Central memory CD8-positive, alpha-beta T cell (primary cell): Measurements from ENCODE around the gene LAMTOR5.
A peak's percentile ranks its signal among the peaks of the same experiment; 100 is the strongest.
"Not testable (repeated sequence)": the region's sequence is repeated elsewhere in the genome, so short reads cannot be mapped to it uniquely, and the experiment has no call there.

ENCODE experiments used
- ATAC-seq: fragments of 150-1000 bp; cut with Tn5 transposase; replicated peaks from 2 replicates; pipeline ENCODE4 v1.10.0; 2022; ENCODE audit warnings: mild to moderate bottlenecking, moderate FRiP score, moderate number of reproducible peaks; ENCODE audit not compliant: poor library complexity, severe bottlenecking; ENCODE audit errors: extremely low read depth
- DNase-seq, 2 donors: peaks; one replicate each; pipeline ENCODE4 v3.0.0; 2021; ENCODE audit warnings: low spot score in 2 of 2
- H3K27ac Mint-ChIP-seq: one replicate; pipeline ENCODE4 v1.8.0; 2022; ENCODE audit warnings: low read depth, mild to moderate bottlenecking, moderate library complexity, mixed read lengths
- H3K27me3 Mint-ChIP-seq: one replicate; pipeline ENCODE4 v1.8.0; 2022; ENCODE audit warnings: mixed read lengths
- H3K36me3 Mint-ChIP-seq: one replicate; pipeline ENCODE4 v1.8.0; 2022; ENCODE audit warnings: mild to moderate bottlenecking, moderate library complexity, mixed read lengths; ENCODE audit not compliant: insufficient read depth
- H3K4me1 Mint-ChIP-seq: one replicate; pipeline ENCODE4 v1.8.0; 2022; ENCODE audit warnings: mixed read lengths
- H3K4me3 Mint-ChIP-seq: one replicate; pipeline ENCODE4 v1.8.0; 2022; ENCODE audit warnings: mild to moderate bottlenecking, moderate library complexity, mixed read lengths
- H3K9me3 Mint-ChIP-seq: one replicate; pipeline ENCODE4 v1.8.0; 2022; ENCODE audit warnings: mixed read lengths

The LAMTOR5 gene

DNA sequence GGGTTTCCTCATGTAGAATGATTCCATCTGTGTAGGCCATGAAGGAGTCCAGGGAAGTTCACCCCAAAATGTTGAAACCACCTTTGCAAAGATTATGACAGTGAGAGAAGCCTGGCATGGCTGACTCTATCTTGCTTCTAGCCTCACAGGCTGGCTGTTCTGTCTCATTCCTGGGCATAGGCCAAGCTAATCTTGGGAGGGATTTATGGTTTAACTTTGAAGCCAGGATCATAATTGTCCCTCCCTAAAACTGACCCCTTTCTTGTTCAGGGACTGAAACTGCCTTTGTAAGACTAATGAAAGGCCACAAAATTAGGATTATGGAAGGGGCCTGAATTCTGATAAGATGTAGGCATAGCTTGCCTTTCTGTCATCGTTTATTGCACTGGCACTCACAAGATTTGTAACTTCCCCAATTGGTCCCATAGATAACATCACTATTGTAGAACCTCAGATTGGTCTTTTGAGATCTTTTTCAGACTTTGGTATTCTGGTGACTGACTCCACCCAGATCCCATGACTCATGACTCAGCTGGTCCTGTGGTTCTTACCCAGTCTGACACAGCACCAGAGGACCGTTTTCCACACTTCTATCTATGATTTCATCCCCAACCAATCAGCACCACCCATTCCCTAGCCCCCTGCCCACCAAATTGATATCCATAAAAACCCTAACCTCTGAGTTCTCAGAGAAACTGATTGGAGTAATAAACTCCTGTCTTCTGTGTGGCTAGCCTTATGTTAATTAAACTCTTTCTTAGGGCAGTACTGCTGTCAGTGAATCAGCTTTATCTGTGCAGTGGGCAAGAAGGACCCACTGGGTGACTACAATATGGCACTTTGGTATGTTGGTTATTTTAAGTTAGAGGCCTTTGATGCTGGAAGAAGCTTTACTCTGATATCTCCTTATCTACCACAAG lies 13.6 kb upstream of the LAMTOR5 start:
- Mint-ChIP-seq H3K27ac (no peak overlapping the region), H3K36me3 (no peaks in the 10 kb centered on the region), H3K4me1 (no peaks in the 10 kb centered on the region), H3K9me3 (no peaks in the 10 kb centered on the region), H3K4me3 (no peak overlapping the region), H3K27me3 (peaks cover 12% of the 10 kb centered on the region)
- no peak for ATAC-seq
- no peak for DNase-seq

DNA sequence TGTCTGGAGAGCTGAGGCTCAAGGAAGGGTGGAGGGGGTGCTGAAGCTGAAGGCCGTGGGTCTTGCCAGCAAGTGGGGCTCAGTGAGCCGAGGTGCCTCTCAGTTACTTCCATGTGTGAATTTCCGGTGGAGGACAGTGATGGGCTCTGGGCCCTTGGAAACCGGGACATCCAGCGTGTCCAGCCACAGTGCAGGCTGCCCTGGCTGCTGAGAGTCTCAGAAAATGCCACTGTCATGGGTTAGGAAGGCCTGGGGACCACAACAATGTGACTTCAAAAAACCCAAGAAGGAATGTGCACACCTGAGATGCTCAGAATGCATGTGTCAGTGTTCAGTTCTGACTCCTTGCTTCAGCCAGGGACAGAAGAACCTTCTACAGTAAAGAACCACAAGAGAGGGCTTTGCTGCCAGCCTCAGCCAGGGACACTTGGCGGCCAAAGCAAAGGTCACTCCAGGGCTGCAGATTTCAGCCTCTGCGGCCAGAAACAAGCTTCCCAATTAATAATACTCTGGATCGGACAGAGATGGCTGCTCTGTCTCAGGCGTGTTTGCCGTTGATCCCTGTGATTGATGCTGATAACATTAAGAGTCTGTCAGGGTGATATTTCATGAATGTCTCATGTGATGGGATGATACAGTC lies 12.6 kb upstream of the LAMTOR5 start:
- Mint-ChIP-seq H3K4me1 (no peaks in the 10 kb centered on the region), H3K9me3 (no peaks in the 10 kb centered on the region), H3K4me3 (no peak overlapping the region), H3K36me3 (no peaks in the 10 kb centered on the region), H3K27ac (no peak overlapping the region), H3K27me3 (peaks cover 12% of the 10 kb centered on the region)
- DNase-seq (no peak), ATAC-seq (no peak)

DNA sequence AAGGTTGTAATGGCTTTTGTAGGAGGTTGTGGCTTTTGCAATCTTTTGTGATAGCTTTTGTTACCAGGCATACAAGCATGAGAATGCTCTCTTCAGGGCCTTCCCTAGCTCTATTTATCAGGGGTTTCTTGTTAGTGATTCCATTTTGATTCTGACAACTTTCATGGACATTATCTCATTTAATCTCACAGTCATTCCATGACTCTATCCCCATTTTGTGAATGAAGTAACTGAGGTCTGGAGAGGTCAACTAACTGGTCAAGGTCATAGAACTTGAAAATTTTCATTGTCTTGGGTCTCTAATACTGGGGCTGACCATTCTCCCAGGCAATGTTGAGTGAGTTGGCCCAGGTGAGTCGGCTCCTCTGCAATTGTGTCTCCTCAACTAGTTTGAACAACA lies 11.2 kb upstream of the LAMTOR5 start:
- no peaks in the 10 kb centered on the region for H3K4me1 Mint-ChIP-seq
- H3K36me3 Mint-ChIP-seq = no peaks in the 10 kb centered on the region
- ATAC-seq (no peak), DNase-seq (no peak)
- no peaks in the 10 kb centered on the region for H3K9me3 Mint-ChIP-seq
- H3K4me3 Mint-ChIP-seq = no peak overlapping the region
- no peak overlapping the region for H3K27ac Mint-ChIP-seq
- H3K27me3 Mint-ChIP-seq = peaks cover 5% of the 10 kb centered on the region

DNA sequence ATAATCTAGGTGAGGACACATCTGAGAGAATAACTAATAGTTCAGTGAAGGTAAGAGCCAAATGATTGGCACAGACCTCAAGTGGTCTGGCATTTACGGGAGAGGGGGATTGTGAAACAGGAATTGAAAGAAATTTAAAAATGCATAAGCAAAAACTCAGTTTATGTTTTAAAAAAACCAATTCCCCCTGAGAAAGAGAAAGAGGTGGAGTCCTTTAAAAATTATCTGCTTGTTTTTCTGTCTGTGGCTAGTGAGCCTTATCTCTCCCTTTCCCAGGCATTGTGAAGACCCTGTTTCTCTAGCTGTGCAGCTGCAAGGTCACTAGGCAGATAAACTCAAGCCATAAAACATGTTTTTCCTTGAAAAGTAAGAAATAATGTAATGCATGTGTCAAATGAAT lies 5.6 kb upstream of the LAMTOR5 start:
- not testable (repeated sequence) for ATAC-seq, DNase-seq, H3K4me3 Mint-ChIP-seq

GRCh38 chr1:110412576-110412975 lies 5.1 kb upstream of the LAMTOR5 start:
- Mint-ChIP-seq H3K27me3 (no peaks in the 10 kb centered on the region), H3K4me3 (no peak overlapping the region), H3K36me3 (peaks cover 3% of the 10 kb centered on the region), H3K4me1 (peaks cover 13% of the 10 kb centered on the region), H3K9me3 (no peaks in the 10 kb centered on the region), H3K27ac (no peak overlapping the region)
- DNase-seq = peak; percentile 33 to 43
- peak; percentile 59 for ATAC-seq

More for the DNA sequence above, 5.6 kb upstream of the LAMTOR5 start:
- not testable (repeated sequence) for H3K27me3 Mint-ChIP-seq, H3K4me1 Mint-ChIP-seq, H3K36me3 Mint-ChIP-seq, H3K27ac Mint-ChIP-seq, H3K9me3 Mint-ChIP-seq

GRCh38 chr1:110411173-110411735 lies 3.8 kb upstream of the LAMTOR5 start:
- DNase-seq (no peak), ATAC-seq (no peak)
- H3K9me3 Mint-ChIP-seq = no peaks in the 10 kb centered on the region
- H3K27ac Mint-ChIP-seq = no peak overlapping the region
- H3K4me3 Mint-ChIP-seq = no peak overlapping the region
- H3K27me3 Mint-ChIP-seq = no peaks in the 10 kb centered on the region
- H3K36me3 Mint-ChIP-seq = peaks cover 8% of the 10 kb centered on the region
- H3K4me1 Mint-ChIP-seq = peaks cover 18% of the 10 kb centered on the region

GRCh38 chr1:110409316-110409715 lies 1.8 kb upstream of the LAMTOR5 start:
- DNase-seq (no peak), ATAC-seq (no peak)
- H3K4me3 Mint-ChIP-seq = no peak overlapping the region
- no peak overlapping the region for H3K27ac Mint-ChIP-seq
- H3K4me1 Mint-ChIP-seq = peaks cover 25% of the 10 kb centered on the region
- no peaks in the 10 kb centered on the region for H3K9me3 Mint-ChIP-seq
- no peaks in the 10 kb centered on the region for H3K27me3 Mint-ChIP-seq
- peaks cover 13% of the 10 kb centered on the region for H3K36me3 Mint-ChIP-seq

GRCh38 chr1:110408488-110408887 lies 994 bp upstream of the LAMTOR5 start:
- no peaks in the 10 kb centered on the region for H3K27me3 Mint-ChIP-seq
- no peak for ATAC-seq
- H3K27ac Mint-ChIP-seq = peak overlapping the region; percentile 97
- peaks cover 19% of the 10 kb centered on the region for H3K36me3 Mint-ChIP-seq
- H3K4me3 Mint-ChIP-seq = peak overlapping the region; percentile 93
- H3K4me1 Mint-ChIP-seq = peaks cover 27% of the 10 kb centered on the region
- DNase-seq = no peak
- no peaks in the 10 kb centered on the region for H3K9me3 Mint-ChIP-seq

- not testable (repeated sequence) for H3K9me3 Mint-ChIP-seq, ATAC-seq, DNase-seq, H3K27me3 Mint-ChIP-seq
- Mint-ChIP-seq H3K4me1 (peaks cover 21% of the 10 kb centered on the region), H3K4me3 (peak overlapping the region; percentile 93), H3K36me3 (peaks cover 31% of the 10 kb centered on the region), H3K27ac (peak overlapping the region; percentile 97)
These were observed 1.1 kb downstream of the LAMTOR5 start for GRCh38 chr1:110406407-110406806.

- ATAC-seq (no peak), DNase-seq (no peak)
- Mint-ChIP-seq H3K4me1 (peaks cover 21% of the 10 kb centered on the region), H3K36me3 (peaks cover 43% of the 10 kb centered on the region), H3K9me3 (no peaks in the 10 kb centered on the region), H3K4me3 (no peak overlapping the region), H3K27ac (peak overlapping the region; percentile 48), H3K27me3 (no peaks in the 10 kb centered on the region)
These were observed 3.1 kb downstream of the LAMTOR5 start for GRCh38 chr1:110404401-110404800.

GRCh38 chr1:110403805-110404204 lies 3.7 kb downstream of the LAMTOR5 start:
- no peaks in the 10 kb centered on the region for H3K27me3 Mint-ChIP-seq
- DNase-seq (no peak), ATAC-seq (no peak)
- peaks cover 49% of the 10 kb centered on the region for H3K36me3 Mint-ChIP-seq
- no peak overlapping the region for H3K27ac Mint-ChIP-seq
- no peak overlapping the region for H3K4me3 Mint-ChIP-seq
- peaks cover 21% of the 10 kb centered on the region for H3K4me1 Mint-ChIP-seq
- no peaks in the 10 kb centered on the region for H3K9me3 Mint-ChIP-seq

DNA sequence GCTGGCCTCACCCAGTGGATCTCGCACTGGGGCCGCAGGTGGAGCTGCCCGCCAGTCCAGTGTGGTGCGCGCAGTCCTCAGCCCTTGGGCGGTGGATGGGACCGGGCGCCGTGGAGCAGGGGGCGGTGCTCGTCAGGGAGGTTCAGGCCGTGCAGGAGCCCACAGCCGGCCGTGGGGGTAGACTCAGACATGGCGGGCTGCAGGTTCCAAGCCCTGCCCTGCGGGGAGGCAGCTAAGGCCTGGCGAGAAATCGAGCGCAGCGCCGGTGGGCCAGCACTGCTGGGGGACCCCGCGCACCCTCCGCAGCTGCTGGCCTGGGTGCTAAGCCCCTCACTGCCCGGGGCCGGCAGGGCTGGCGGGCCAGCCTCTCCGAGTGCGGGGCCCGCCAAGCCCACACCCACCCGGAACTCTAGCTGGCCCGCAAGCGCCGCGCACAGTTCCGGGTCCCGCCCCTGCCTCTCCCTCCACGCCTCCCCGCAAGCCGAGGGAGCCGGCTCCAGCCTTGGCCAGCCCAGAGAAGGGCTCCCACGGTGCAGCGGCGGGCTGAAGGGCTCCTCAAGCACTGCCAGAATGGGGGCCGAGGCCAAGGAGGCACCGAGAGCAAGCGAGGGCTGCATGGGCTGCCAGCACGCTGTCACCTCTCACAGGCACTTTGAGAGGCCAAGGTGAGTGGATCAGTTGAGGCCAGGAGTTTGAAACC lies 11.1 kb downstream of the LAMTOR5 start:
- H3K4me1 Mint-ChIP-seq, ATAC-seq, H3K27ac Mint-ChIP-seq, H3K9me3 Mint-ChIP-seq, H3K4me3 Mint-ChIP-seq, DNase-seq, H3K27me3 Mint-ChIP-seq: not testable (repeated sequence)
- peaks cover 24% of the 10 kb centered on the region for H3K36me3 Mint-ChIP-seq
